Measurements from ENCODE around the gene RPS5.
A peak's percentile ranks its signal among the peaks of the same experiment; 100 is the strongest.
"Not testable (repeated sequence)": the region's sequence is repeated elsewhere in the genome, so short reads cannot be mapped to it uniquely, and the experiment has no call there.

RPS5 gene

GRCh38 chr19:58386576-58387337 lies at the start of gene RPS5:
TSS of gene RPS5 (plus strand) at chr19:58387269. CDS start at chr19:58388138, 869 bp downstream.
- DNase-seq (ENCODE audit: low read depth in 2 of 2) = peak; percentile 92 to 95

- no peak for DNase-seq (ENCODE audit: low read depth in 2 of 2)
Observed at GRCh38 chr19:58338336-58338735, 48.7 kb upstream of the RPS5 start.

- no peak for DNase-seq (ENCODE audit: low read depth in 2 of 2)
Observed at GRCh38 chr19:58338825-58339558, 48.1 kb upstream of the RPS5 start.

- no peak for DNase-seq (ENCODE audit: low read depth in 2 of 2)
Observed at GRCh38 chr19:58345558-58345957, 41.5 kb upstream of the RPS5 start.

- DNase-seq (ENCODE audit: low read depth in 2 of 2) = peak; percentile 43 to 46
Observed at GRCh38 chr19:58346961-58347929, 39.8 kb upstream of the RPS5 start.

DNA sequence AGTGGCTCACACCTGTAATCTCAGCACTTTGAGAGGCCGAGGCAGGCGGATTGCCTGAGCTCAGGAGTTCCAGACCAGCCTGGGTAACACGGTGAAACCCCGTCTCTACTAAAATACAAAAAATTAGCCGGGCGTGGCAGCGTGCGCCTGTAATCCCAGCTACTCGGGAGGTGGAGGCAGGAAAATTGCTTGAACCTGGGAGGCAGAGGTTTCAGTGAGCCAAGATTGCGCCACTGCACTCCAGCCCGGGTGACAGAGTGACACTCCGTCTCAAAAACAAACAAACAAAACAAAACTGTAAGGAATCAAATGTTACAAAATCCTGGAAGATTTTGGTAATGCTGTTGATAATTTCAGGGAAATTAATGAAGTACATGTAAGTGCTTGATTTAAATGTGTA lies 39.0 kb upstream of the RPS5 start:
- DNase-seq (ENCODE audit: low read depth in 2 of 2) = not testable (repeated sequence)

- DNase-seq (ENCODE audit: low read depth in 2 of 2) = no peak
Observed at GRCh38 chr19:58349590-58349989, 37.5 kb upstream of the RPS5 start.

GRCh38 chr19:58350001-58350861 lies 36.8 kb upstream of the RPS5 start:
- no peak for DNase-seq (ENCODE audit: low read depth in 2 of 2)

DNA sequence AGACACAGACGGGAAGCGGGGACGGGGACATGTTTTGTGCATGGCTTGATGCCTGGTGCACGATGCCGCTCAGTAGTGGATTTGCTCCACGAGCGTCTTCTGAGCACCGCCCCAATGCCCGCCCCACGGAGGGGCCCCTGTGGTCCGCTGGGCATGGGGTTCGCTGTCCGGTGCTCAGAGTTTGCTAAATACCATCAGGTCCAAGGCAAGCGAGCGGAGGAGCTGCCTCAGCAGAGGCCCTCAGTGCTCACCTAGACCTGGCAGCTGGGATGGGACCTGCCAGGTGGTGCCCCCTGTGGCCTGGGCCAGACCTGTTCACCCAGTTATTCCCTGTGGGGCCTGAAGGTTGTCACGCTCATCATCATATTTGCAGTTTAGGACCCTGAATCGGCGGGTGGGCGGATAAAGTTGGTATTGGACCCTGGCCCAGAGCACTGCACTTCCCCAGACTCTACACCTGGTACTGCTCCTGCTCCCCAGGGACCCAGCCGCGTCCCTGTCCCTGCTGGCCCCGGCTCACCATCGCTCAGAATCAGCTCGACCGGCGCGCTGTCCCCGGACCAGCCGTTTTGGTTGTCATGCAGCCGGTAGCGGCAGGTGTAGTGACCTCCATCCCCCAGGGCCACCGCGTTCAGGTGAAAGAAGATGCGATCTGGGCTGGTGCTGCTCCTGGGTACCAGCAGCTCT lies 36.1 kb upstream of the RPS5 start:
- DNase-seq (ENCODE audit: low read depth in 2 of 2) = no peak

- no peak for DNase-seq (ENCODE audit: low read depth in 2 of 2)
Observed at GRCh38 chr19:58351558-58351878, 35.6 kb upstream of the RPS5 start.

GRCh38 chr19:58351990-58352755 lies 34.9 kb upstream of the RPS5 start:
- DNase-seq (ENCODE audit: low read depth in 2 of 2) = no peak

GRCh38 chr19:58352760-58353671 lies 34.1 kb upstream of the RPS5 start, which contains the start of gene A1BG:
TSS of gene A1BG (minus strand) at chr19:58353492. CDS start at chr19:58353437, 55 bp downstream.
- DNase-seq (ENCODE audit: low read depth in 2 of 2) = no peak

- DNase-seq (ENCODE audit: low read depth in 2 of 2) = no peak
Observed at GRCh38 chr19:58353717-58354477, 33.2 kb upstream of the RPS5 start.

DNA sequence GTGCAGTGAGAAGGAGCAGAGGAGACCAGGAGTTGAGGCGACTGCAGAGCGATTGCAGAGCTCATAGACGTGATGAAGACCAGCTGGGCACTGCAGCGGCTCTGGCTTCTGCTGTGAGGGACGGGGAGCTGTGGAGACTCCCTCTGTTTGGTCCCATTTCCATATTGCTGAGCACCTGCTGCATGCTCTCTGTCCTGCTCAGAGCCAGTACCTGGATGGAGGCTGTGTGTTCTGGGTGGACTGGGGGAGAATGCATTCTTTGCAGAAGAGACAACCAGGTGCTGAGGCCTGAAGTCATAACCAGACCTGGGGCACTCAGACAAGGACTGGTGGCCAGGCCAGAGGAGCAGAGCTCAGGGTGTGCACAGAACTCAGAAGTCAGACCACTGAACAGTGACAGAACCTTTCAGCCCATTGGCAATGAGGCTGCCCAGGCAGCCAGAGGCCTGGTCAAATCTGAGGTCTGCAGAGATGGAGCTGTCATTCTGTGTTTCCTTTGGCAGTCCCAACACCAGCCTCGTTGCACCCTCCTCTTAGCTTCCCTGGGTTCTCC lies 32.5 kb upstream of the RPS5 start:
- DNase-seq (ENCODE audit: low read depth in 2 of 2) = no peak

DNA sequence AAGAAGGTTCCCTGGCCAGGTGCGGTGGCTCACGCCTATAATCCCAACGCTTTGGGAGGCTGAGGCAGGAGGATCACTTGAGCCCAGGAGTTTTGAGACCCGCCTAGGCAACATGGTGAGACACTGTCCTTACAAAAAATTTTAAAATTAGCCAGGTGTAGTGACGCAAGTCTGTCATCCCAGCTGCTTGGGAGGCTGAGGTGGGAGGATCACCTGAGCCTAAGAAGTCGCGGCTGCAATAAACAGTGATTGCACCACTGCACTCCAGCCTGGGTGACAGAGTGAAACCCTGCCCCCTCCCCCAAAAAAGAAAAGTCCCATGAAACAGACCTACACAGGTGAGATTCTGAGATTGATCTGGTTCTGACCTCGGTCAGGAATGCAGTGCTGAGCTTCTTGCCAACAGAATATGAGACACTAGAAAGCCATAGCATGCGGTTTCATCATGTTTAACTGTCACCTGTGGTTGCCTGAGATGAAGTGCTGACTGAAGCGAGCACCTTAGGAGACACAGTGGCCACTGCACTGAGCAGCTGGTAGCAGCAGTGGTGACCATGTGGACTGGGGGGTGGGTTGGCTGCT lies 31.8 kb upstream of the RPS5 start:
- DNase-seq (ENCODE audit: low read depth in 2 of 2) = no peak

DNA sequence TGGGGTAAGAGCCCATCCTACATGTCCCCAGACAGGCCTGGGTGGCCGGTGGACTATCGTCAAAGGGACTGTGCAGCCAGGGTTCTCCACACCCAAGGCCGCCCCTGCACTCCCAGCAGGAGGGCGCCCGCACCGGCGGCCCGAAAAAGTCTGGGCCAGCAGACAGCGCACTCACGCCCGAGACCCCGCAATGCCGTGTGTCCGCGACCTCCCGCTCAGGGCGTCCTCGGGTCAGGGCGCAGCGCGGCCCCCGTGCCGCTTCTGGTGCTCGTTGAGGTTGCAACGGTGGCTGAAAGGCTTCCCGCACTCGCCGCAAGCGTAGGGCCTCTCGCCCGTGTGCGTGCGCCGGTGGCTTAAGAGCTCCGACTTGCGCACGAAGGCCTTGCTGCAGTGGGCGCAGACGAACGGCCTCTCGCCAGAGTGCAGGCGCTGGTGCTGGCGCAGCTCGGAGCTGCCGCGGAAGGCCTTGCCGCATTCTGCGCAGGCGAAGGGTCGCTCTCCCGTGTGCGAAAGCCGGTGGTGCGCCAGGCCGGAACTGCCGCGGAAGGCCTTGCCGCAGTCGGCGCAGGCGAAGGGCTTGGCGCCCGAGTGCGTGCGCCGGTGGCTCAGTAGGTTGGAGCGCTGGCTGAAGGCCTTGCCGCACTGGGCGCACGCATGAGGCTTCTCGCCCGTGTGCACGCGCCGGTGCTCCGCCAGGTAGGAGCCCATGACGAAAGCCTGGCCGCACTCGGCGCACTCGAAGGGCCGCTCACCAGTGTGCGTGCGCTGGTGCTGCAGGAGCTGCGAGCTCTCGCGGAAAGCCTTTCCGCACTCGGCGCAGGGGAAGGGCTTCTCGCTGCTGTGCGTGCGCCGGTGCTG lies 30.9 kb upstream of the RPS5 start:
- DNase-seq (ENCODE audit: low read depth in 2 of 2) = no peak

Measured in activated CD8-positive, alpha-beta memory T cell treated with anti-CD3 and anti-CD28 coated beads for 4 hours (primary cell).